GM19455 (cell line): ENCODE results near the gene MFSD1.
"Not testable (repeated sequence)": the region's sequence is repeated elsewhere in the genome, so short reads cannot be mapped to it uniquely, and the experiment has no call there.

Experiments
- ATAC-seq: cut with Tn5 transposase; IDR thresholded peaks from one replicate; pipeline ENCODE4 v1.9.1; 2021; ENCODE audit not compliant: unreplicated experiment

Gene MFSD1

GRCh38 chr3:158775426-158776410 is 26.1 kb upstream of the MFSD1 start:
- ATAC-seq: peak; percentile 59

GRCh38 chr3:158776531-158776930 is 25.3 kb upstream of the MFSD1 start:
- ATAC-seq: no peak

DNA sequence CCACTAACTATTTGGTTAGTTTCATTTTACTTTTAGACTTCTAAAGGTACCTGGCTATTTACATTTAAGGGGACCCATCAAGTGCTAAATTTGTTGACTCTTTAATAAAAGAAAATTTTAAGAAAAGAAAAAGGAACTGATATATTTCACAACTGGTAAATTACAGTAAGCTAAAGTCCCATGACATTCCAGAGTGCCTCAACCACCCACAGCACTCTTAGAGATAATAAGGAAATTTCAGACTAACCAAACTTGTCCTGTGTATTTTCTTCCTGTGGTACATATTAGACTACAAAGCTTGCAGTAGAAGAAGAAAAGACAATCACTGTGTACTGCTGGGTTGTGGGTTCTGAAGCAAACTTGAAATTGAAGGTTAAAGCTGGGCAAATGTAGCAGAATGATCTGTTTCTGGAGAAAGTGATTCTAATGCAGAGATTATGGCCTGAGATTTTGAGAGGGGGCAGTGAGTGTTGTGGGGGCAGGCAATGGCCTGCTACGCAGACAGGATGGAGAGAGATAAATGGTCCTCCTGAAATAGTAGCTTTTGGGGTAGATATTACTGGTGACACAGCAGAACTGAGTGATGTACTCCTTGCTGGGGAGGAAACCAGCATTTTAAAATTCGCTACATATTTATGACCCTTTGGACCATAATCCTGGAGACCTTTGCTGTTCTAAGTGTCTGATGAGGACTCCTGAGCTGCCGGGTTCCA is 24.5 kb upstream of the MFSD1 start:
- no peak for ATAC-seq

GRCh38 chr3:158780766-158781165 is 21.1 kb upstream of the MFSD1 start:
- no peak for ATAC-seq

DNA sequence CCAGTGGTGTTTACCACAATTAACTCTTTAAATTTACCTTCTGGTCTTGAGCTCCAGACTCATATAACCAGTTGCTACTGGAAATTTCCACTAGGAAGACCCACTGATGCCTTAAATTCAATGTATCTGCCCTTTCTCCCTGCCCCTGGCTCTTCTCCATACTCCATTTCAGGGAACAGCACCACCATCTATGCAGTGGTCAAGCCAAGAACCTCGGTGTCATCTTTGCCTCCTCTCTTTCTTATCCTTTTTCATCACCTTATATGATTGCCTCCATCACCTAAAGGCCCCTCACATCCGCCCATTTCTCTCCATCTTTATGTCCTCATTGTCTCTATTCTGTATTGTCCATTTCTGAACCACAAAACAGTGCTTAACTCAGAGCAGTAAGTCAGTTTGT is 20.7 kb upstream of the MFSD1 start:
- ATAC-seq: no peak

- no peak for ATAC-seq
Observed at GRCh38 chr3:158781849-158782248, 20.0 kb upstream of the MFSD1 start.

DNA sequence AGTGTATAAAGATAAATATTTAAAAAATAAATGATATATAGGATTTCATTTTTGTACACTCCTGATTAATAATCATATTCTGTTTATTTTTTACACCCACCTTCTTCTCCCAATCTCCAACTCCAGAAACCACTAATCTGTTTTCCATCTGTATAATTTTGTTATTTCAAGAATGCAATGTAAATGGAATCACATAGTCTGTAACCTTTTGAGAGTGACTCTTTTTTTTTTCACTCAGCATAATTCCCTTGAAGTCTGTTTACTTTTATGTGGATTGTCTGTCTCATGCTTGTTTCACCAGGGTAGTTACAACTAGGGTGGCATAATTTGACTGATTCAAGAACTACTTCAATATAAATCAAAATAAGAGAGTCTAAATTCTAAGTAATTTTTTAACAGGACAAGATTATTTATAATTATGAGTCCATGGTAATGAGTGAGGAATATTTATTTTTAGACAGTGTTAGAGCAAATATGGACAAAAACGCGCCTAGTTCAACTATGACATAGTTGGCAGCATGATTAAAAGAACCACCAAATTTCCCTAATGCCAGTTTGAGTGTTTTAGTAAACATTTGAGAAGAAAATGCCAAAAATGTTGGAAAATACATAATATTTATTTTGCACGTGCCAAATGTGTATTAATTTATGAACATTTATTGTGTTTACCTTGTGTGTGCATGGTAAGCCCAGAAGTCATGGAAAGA is 19.4 kb upstream of the MFSD1 start:
- no peak for ATAC-seq

DNA sequence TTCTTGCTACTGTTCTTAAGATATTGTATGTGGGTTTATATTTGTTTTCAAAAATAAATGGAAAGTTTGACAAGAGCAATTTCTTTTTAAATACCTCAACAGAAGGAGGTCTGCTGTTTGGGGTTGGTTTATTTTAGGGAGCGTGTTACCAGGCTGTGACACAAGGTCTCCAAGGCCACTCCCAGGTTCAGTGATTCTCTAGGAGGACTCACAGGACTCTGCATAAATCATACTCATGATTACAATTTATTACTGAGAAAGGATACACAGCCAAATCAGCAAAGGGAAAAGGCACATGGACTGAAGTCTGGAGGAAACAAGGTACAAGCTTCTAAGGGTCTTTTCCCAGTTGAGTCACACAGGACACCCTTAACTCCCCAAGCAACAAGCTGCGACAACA is 18.8 kb upstream of the MFSD1 start:
- ATAC-seq: no peak

DNA sequence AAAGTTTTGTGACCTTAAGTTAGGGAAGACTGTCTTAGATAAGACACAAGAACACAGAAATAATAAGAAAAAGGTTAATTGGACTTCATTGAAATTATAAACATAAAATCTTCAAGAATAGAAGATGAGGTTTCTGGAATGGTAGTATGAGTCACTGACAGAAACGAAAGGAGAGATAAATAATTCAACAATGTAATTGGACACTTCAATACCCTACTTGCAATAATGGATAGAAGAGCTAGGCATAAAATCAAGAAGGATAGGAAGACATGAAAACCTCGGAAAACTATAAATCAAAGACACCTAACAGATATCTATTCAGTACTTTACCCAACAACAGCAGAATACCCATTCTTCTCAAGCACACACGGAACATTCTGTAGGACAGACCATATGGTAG is 15.9 kb upstream of the MFSD1 start:
- ATAC-seq: no peak

DNA sequence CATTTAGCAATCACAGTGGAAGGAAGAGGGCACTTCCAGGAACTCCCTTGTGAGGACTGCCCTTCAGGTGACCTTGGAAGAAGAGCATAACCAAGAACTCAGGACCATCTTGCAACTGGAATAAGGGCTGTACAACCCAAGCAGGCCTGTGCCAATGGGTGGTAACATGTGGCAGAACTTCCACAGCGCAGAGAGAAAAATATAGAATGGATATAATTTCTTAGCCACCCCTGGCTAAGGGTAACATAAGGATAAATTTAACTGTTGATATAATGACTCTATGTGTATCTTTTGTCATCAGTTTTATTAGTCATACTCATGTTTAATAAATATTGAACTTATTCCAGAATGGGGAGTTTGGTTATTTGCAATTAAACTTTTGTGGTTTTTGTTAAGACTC is 13.4 kb upstream of the MFSD1 start:
- no peak for ATAC-seq

DNA sequence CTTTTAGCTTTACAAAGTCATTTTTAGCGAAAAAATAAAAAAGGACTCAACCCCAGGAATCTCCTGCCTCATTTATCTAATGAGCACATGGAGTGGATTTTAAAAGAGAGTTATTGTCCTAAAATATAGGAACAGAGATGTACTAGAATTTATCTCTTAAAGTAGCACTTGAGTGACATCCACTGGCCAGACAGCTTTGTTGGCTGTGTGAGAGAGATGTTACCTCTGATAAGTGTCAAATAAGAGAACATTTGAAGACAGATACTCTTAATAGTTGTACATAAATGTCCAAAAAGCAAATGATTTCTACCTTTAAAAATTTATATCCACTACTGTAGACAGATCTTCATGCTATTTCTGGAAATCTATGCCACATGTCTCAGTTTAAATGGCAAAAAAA is 12.3 kb upstream of the MFSD1 start:
- ATAC-seq: no peak

- peak; percentile 78 for ATAC-seq
Observed at GRCh38 chr3:158790901-158791589, 10.8 kb upstream of the MFSD1 start.

DNA sequence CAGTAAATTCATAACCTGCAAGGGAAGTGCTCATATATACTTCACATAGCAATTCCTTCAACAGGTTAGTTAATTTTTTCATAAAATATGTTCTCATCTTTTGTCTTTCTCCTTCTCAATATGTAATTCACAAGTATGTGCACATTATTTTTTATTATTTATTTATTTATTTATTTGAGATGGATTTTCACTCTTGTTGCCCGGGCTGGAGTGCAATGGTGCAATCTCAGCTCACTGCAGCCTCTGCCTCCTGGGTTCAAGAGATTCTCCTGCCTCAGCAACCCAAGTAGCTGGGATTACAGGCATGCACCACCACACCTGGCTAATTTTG is 10.3 kb upstream of the MFSD1 start:
- ATAC-seq: not testable (repeated sequence)

- no peak for ATAC-seq
Observed at GRCh38 chr3:158792709-158793108, 9.1 kb upstream of the MFSD1 start.

GRCh38 chr3:158794206-158794605 is 7.6 kb upstream of the MFSD1 start:
- ATAC-seq: no peak

DNA sequence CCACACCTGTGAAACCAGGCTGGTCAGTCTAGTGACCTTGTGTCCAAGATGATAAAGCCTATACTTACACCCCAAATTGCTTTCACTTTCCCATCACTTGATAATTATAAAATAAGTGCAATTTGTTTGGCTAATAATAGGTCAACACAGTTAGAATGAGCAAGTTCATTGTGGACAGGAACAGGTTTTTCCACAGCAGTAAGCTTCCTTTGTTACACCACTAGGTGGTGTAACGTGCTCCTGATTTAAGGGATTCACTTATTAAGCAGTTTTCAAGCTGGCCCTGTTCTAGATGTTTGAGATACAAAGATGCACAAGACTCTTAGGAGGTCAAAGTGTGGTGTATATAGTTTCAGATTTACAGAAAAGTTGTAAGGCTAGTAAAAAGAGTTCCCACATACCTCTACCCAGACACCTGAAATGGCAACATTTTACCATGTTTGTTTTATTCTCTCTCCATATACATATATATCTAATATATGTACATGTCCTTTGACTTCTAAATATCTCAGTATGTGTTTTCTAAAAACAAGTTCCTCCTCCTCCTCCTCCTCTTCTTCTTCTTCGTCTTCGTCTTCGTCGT is 6.8 kb upstream of the MFSD1 start:
- peak; percentile 49 for ATAC-seq

DNA sequence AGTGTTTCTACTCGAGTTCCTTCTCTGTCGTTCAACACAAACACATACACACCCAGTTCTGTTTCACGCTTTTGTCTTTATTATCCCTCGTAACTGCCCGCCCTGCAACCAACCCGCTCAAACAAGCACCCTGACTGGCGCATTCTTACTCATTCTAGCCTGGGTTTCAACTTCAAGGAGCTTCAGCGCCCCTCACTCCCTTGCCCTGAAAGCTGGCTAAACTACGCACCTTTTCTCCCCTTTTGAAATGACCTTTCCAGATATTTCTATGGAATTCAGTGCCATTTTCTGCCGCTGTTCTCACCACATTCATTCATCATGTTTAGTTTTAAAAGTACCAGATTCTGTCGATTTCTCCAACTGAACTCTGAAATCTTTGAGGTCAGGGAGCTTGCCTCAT is 653 bp upstream of the MFSD1 start:
- ATAC-seq: no peak

- peak; percentile 37 for ATAC-seq
Observed at GRCh38 chr3:158802409-158803268, 785 bp downstream of the MFSD1 start.

GRCh38 chr3:158804441-158804840 is 2.6 kb downstream of the MFSD1 start:
- no peak for ATAC-seq

DNA sequence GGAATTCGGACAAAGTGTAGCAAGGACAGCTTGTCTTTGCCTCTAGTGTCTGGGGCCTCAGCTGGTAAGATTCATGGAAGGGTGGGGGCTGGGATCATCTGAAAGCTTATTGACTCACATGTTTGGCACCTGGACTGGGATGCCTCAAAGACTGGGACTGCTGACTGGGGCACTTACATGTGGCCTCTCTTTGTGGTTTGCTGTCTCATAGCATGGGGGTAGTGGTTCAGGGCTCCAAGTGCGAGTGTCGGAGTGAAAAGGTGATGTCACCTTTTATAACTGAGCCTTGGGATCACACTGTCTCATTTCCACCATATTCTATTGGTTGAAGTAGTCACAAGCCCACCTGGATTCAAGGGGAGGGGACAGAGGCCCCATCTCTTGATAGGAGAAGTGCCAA is 6.8 kb downstream of the MFSD1 start:
- ATAC-seq: no peak
